BE2C (cell line): Measurements from ENCODE around the gene CYP2U1.
"Not testable (repeated sequence)": the region's sequence is repeated elsewhere in the genome, so short reads cannot be mapped to it uniquely, and the experiment has no call there.

Source experiments
- DNase-seq: peaks from one replicate; pipeline ENCODE4 v3.0.0-alpha.2; 2020
- H3K27me3 ChIP-seq: fragments of 250-450 bp; sonication (Bioruptor Pico); 2 replicates; pipeline ENCODE4 v1.5.1; 2020; ENCODE audit warnings: mild to moderate bottlenecking
- H3K36me3 ChIP-seq: fragments of 250-450 bp; sonication (Bioruptor Pico); 2 replicates; pipeline ENCODE4 v1.5.1; 2020; ENCODE audit warnings: mild to moderate bottlenecking
- H3K4me1 ChIP-seq: fragments of 250-450 bp; sonication (Bioruptor Pico); 2 replicates; pipeline ENCODE4 v1.5.1; 2020
- H3K4me3 ChIP-seq: 2 replicates; pipeline ENCODE4 v1.5.1; 2011; ENCODE audit warnings: low read depth, low read length
- H3K9me3 ChIP-seq: fragments of 250-450 bp; sonication (Bioruptor Pico); 2 replicates; pipeline ENCODE4 v1.5.1; 2020
- TF ChIP-seq, protein P1 (sequence below): IDR thresholded peaks from 2 replicates; pipeline ENCODE4 v1.5.1; 2012; ENCODE audit warnings: mild to moderate bottlenecking, low read depth, low read length

Gene CYP2U1

DNA sequence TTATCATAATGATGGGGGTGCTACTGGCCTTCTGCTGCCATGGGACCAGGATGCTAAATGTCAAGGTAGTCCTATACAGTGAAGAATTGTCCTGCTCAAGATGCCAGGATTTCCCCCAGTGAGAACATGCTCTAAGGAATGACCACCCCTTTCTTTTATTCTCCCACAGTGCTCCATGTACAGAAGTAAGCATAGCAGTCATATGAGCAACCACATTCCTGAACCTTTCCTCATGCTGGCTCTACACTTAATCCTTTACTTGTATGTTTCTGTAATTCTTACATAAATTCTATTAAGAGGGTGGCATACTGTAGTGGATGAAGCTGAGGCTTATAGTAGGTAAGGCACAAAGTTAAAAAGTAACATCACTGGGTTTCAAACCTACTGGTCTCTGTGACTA lies 20.2 kb downstream of the CYP2U1 start:
- TF ChIP-seq, protein P1, sequence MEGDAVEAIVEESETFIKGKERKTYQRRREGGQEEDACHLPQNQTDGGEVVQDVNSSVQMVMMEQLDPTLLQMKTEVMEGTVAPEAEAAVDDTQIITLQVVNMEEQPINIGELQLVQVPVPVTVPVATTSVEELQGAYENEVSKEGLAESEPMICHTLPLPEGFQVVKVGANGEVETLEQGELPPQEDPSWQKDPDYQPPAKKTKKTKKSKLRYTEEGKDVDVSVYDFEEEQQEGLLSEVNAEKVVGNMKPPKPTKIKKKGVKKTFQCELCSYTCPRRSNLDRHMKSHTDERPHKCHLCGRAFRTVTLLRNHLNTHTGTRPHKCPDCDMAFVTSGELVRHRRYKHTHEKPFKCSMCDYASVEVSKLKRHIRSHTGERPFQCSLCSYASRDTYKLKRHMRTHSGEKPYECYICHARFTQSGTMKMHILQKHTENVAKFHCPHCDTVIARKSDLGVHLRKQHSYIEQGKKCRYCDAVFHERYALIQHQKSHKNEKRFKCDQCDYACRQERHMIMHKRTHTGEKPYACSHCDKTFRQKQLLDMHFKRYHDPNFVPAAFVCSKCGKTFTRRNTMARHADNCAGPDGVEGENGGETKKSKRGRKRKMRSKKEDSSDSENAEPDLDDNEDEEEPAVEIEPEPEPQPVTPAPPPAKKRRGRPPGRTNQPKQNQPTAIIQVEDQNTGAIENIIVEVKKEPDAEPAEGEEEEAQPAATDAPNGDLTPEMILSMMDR, result no peak
- DNase-seq, result no peak
- H3K4me1 ChIP-seq, result no peaks in the 10 kb centered on the region
- H3K27me3 ChIP-seq, result no peaks in the 10 kb centered on the region
- H3K36me3 ChIP-seq, result peaks cover 13% of the 10 kb centered on the region
- no peak overlapping the region for H3K4me3 ChIP-seq
- no peaks in the 10 kb centered on the region for H3K9me3 ChIP-seq

DNA sequence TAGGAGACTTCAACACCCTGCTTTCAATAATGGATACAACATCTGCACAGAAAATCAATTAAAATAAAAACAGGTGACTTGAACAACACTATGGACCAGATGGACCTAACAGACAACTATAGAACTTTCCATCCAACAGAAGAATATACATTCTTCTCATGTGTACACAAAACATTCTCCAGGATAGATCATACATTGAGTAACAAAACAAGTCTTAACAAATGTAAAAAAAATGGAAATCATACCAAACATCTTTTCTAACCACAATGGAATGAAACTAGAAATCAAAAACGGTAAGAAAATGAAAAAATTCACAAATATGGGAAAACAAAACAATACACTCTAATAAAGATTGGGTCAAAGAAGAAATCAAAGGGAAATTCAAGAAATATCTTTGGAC lies 24.7 kb downstream of the CYP2U1 start:
- Histone ChIP-seq H3K4me3 (no peak overlapping the region), H3K9me3 (no peaks in the 10 kb centered on the region; the same call in 1 of the 2 replicates), H3K36me3 (no peaks in the 10 kb centered on the region), H3K27me3 (no peaks in the 10 kb centered on the region), H3K4me1 (no peaks in the 10 kb centered on the region)
- no peak for DNase-seq
- TF ChIP-seq, protein P1, result no peak

DNA sequence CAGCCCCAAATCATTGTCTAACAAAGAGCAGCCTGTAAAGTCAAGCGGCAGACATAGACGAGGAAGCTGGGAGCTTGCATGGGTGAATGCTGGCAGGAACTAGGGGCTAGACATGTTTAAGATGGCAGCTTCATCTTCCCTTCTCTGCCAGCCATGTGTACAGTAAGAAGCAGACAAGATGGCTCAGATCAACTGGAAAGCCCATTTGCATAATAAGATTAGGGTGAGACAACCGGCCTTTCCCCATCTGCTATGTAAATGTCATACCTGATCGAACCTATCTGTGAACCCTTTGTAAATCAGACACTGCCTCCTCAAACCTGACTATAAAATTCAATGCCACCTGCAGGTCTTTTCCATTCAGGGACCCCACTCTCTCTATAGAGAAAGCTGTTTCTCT lies 35.6 kb downstream of the CYP2U1 start:
- Histone ChIP-seq H3K4me1 (no peaks in the 10 kb centered on the region), H3K4me3 (no peak overlapping the region), H3K36me3 (no peaks in the 10 kb centered on the region), H3K9me3 (no peaks in the 10 kb centered on the region), H3K27me3 (0 out of 2 replicates have a peak, but pooled peaks cover 3% of the 10 kb centered on the region)
- DNase-seq, result no peak
- TF ChIP-seq, protein P1, result no peak

DNA sequence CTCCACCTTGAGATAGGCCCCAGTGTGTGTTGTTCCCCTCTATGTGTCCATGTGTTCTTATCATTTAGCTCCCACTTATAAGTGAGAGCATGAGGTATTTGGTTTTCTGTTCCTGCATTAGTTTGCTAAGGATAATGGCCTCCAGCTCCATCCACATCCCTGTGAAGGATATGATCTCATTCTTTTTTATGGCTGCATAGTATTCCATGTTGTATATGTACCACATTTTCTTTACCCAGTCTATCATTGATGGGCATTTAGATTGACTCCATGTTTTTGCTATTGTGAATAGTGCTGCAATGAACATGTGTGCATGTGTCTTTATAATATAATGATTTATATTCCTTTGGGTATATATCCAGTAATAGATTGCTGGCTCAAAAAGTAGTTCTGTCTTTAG lies 36.2 kb downstream of the CYP2U1 start:
- H3K27me3 ChIP-seq, H3K36me3 ChIP-seq, DNase-seq, H3K4me3 ChIP-seq, H3K9me3 ChIP-seq, H3K4me1 ChIP-seq: not testable (repeated sequence)

DNA sequence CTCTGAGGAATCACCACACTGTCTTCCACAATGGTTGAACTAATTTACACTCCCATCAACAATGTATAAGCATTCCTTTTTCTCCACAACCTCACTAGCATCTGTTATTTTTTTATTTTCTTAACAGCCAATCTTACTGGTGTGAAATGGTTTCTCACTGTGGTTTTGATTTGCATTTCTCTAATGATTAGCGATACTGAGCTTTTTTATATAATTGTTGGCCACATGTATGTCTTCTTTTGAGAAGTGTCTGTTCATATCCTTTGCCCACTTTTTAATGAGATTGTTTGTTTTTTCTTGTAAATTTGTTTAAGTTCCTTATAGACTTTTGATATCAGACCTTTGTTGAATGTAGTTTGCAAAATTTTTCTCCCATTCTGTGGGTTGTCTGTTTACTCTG lies 36.6 kb downstream of the CYP2U1 start:
- not testable (repeated sequence) for H3K4me3 ChIP-seq, H3K36me3 ChIP-seq

DNA sequence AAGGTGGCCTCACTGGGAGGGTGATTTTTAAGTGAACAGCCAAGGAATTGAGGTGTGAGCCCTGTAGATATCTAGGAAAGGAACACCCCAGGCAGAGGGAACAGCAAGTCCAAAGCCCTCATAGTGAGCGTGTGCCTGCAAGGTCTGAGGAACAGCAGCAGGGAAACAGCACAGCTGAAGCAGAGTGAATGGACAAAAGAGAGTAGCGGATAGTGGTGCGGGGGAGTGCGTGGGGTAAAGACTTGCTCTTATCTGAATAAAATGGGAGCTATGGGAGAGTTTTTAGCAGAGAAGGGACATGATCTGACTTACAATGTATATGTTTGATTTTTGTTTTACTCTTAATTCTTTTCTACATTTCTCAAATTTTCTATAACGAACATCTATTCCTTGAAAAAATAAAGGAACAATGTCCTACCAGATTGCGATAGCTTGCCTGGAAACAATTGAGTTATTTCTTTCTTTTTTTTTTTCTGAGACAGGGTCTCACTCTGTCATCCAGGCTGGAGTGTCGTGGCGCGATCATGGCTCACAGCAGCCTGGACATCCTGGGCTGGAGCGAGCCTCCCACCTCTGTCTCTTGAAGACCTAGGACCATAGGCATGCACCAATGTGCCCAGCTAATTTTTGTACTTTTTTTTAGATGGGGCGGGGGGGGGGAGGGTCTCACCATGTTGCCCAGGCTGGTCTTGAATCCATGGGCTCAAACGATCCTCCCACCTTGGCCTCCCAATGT lies 38.9 kb downstream of the CYP2U1 start:
- Histone ChIP-seq H3K27me3 (no peaks in the 10 kb centered on the region; the same call in 1 of the 2 replicates), H3K4me1 (no peaks in the 10 kb centered on the region), H3K36me3 (no peaks in the 10 kb centered on the region), H3K4me3 (no peak overlapping the region), H3K9me3 (no peaks in the 10 kb centered on the region)
- no peak for DNase-seq
- TF ChIP-seq, protein P1, result no peak

More for the DNA sequence above, 36.6 kb downstream of the CYP2U1 start:
- not testable (repeated sequence) for H3K27me3 ChIP-seq, H3K9me3 ChIP-seq, DNase-seq, H3K4me1 ChIP-seq

DNA sequence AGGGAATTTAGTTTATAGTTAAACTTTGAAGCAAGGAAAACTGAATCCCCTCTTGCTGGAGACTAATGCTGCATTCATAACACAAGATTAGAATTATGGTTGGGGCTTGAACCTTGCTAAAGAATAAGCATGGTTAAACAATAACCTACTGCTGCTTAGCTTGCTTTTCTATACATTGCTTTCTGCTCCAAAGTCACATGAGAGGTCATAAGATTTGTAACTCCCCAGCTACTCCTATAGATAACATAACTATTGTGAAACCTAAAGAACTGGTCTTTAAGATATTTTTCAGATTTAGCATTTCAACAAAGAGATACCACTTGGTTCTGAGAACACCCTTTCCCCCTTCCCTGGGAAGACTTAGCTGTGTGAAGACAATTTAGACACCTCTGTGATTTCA lies 41.3 kb downstream of the CYP2U1 start:
- no peaks in the 10 kb centered on the region for H3K4me1 ChIP-seq
- H3K4me3 ChIP-seq, result no peak overlapping the region
- TF ChIP-seq, protein P1, result no peak
- no peaks in the 10 kb centered on the region for H3K36me3 ChIP-seq
- no peaks in the 10 kb centered on the region; the same call in 1 of the 2 replicates for H3K27me3 ChIP-seq
- no peak for DNase-seq
- no peaks in the 10 kb centered on the region for H3K9me3 ChIP-seq
